HG03469 (cell line): ENCODE data around the gene SYTL3.

ENCODE experiments used
- ATAC-seq: cut with Tn5 transposase; IDR thresholded peaks from one replicate; pipeline ENCODE4 v1.9.1; 2021; ENCODE audit warnings: mild to moderate bottlenecking, moderate library complexity, moderate number of reproducible peaks; ENCODE audit not compliant: unreplicated experiment

Gene SYTL3

DNA sequence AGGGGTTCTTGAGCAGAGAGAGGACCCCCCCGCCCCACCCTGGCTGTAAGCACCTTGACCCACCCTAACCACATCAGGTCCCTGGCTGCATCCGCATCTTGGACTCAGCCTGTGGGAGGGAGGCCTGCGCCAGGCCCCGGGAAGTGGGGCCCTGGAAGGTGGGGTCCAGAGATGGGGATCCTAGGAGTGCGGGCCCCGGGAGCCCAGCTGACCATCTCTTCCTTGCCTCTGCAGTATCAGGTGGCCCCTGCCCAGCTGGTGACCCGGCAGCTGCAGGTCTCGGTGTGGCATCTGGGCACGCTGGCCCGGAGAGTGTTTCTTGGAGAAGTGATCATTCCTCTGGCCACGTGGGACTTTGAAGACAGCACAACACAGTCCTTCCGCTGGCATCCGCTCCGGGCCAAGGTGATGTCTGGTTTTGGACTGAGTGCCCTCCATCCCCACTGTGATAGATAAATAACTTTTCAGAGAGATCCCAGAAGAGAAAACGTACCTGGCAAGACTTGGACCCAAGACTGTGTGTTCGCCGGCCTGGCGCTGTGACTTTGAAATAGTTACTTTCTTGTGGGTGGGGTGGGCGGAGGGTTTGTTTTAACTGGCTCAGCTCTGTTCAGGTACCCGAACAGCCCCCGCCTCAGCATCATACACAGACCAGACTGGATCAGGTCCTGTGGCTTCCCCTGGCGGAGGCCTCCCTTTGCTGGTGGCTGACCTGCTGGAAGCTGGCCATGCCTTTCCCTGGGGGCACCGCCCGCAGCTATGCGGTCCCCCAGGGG, 107.3 kb downstream of the SYTL3 start:
- ATAC-seq: no peak

DNA sequence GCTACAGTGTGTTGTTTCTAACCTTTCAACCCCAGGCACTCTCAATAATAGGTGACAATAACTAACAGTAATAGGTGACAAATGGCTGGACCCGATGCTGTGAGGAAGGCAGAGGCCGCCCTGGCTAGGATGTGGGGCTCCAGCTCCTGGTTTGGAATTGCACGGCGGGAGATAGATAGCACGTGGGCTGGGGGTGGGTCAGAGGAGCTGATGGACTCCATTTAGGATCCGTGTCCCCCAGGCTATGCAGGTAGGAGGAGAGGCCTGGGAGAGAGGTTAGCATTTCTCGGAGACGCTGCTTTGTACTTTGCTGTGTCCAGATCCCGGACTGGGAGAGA, 107.9 kb downstream of the SYTL3 start:
- ATAC-seq: no peak

DNA sequence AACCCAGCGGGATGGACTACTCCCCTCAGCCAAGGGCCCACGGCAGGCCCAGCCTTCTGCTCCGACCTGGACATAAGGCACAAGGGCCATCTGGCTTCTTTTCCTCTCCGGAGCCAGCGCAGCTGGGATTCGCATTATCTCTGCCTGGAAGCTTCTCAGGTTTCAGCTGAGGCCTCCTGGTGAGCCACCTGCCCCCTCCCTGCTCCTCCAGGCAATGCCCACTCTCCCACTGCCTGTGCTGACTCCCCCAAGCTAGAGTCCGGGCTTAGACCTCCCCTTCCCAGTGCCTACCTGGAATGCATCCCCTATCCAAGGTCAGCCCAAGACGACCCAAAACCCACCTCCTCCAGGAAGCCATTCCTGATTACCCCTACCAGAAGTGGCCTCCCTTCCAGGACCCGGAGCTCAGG, 108.6 kb downstream of the SYTL3 start:
- ATAC-seq: no peak

DNA sequence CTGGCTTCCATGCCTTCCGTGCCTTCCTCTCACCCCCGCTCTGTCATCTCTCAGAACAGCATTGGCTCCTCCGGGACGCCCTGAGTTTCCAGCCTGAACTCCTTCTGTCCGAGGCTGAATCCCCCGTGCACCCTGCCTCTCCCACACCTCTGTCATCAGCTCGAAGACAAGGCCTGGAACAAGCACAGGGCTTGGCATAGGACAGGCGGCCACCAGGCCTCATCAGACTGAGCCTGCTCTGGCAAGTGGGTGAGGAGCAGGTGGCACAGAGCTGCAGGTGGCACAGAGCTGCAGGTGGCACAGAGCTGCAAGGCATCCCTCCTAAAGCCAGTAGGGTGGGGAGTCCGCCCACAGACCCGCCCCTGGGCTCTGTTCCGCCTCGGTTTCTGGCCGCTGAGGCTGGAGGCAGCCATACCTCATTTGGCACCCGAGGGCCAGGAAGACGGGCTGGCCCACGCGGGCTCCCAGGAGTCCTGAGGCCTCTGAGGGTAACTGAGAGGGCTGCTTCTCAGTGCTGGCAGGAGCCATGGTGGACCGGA, 109.2 kb downstream of the SYTL3 start:
- ATAC-seq: no peak

DNA sequence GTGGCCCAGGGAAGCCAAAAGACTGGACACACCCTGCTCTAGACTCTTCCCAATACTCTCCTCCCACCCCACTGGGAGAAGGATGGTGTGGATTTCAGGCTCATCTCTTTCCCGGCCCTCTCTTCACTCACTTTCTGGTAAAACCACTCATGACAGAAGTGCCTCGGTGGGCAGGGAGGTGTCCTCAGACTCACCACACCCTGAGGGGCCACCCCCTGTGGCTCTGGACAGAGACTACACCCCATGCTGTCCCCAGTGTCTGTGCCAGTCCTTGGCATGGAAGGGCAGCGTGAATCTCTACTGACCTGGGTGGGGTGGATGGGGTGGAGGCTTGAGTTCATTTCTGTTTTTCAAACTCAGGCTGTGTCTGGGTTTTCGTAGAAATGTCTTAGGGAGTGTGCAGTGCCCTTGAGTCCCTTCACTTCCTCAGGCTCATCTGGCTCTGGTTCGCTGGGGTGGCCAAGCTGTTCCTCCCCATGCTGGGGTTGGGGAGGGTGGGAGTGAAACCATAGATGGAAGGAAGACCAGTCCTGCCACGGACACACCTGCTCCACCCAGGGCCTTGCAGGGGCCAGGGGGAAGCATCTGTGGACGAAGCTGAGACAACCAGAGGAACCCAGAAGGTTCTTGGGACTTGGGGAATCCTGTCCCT, 110.2 kb downstream of the SYTL3 start:
- no peak for ATAC-seq

DNA sequence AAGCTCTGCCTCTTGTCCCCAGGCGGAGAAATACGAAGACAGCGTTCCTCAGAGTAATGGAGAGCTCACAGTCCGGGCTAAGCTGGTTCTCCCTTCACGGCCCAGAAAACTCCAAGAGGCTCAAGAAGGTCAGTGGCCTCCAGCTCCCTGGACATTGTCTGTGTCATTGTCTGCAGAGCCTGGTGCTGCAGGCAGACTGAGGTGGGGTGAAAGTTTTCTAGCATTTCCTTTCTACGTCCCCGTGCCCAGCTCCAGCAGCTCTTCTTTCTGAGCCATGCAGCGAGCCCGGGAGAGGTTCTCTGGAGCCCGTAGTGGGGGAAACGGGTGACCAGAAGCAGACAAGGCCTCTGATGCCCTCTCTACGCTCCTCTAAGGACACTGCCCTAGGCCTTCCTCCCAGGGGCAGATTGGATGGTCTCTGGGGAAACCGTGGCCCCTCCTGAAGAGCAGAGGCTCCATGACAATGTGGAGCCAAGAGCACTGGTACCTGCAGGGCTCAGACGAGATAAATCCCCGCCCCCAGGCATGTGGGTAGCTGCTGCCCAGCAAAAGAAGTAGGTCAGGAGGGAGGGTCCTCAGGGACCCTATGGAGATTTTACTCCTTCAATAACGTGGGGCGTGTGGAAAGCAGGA, 110.9 kb downstream of the SYTL3 start:
- ATAC-seq: no peak

DNA sequence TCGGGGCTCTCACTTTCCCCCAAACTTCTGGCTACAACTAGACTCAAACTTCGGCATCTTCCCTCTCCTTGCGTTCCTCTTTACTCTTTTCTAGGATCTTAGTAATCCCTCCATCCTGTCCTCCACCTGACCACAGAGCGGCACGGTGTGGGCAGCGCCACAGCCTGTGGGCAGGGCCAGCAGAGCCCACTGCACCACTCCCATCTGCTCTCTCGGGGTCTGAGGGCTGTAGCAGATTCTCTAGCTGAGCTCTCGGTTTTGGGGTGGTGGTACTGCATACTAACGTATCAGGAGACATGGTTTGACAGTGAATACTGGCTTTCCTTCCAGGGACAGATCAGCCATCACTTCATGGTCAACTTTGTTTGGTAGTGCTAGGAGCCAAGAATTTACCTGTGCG, 111.9 kb downstream of the SYTL3 start:
- no peak for ATAC-seq

DNA sequence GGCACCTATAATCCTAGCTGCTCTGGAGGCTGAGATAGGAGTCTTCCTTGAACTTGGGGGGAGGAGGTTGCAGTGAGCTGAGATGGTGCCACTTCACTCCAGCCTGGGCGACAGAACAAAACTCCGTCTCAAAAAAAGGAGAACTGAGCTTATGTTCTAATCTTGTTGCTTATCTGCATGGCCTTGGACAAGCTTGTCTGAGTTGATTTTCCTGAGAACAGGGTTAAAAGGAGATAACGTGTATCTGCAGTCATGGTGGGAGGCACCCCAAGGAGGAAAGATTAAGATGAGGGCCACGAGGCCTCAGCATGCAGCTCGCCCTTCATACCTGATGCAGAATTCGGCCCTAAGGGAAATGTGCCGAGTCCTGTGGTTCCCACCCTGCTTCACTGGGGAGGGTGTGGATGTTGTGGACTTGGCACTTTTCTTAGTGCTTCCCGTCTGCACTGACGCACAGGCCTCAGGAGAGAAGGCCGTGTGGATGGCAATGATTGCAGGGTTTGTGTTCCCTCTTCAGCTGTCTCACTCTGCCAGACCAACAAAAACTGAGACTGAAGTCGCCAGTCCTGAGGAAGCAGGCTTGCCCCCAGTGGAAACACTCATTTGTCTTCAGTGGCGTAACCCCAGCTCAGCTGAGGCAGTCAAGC, 113.1 kb downstream of the SYTL3 start:
- ATAC-seq: no peak

DNA sequence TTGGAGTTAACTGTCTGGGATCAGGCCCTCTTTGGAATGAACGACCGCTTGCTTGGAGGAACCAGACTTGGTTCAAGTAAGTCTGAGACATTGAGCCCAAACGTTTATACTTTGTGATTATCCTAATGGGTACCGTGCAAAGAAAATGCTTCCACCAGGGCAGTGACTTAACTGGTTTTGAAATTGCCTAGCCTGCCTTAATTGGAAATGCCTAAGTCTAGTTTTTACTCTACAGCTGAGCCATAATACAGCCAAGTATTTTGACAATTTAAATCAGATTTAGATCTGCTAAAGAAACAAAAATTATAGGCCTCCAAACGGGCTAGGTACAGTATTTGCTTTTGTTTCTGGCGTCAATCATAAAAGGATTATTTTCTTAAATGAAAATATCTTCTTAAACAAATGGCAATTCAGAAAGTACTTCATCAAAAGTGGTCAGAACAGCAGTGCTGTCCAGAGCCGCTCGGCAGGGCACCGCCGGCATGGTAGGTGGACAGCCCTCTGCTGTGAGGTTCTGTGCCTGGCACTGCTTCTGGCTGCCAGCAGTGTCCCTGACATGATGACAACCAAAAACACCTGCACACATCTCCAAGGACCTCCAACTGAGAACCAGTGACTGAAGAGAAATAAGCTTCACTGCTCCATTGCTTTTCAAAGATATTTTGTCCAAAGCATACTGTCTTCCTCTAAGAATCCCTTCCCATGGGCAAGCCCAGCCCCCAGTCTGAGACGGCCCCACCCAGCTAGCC, 113.8 kb downstream of the SYTL3 start:
- no peak for ATAC-seq

DNA sequence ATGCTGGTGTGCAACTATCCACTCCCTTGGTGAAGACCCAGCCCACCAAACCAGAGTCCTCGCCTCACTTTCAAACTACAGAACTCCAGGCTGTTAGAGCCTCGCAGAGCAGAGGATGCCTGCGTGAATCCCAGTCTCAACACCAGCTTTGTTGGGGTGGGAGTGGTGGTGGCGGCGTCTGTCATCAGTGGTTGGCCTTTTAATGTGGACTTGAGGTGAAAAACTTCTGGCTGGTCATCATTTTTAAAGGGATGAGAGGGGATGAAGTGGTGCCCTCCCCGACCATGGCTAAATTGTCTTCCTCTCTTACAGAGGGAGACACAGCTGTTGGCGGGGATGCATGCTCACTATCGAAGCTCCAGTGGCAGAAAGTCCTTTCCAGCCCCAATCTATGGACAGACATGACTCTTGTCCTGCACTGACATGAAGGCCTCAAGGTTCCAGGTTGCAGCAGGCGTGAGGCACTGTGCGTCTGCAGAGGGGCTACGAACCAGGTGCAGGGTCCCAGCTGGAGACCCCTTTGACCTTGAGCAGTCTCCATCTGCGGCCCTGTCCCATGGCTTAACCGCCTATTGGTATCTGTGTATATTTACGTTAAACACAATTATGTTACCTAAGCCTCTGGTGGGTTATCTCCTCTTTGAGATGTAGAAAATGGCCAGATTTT, 114.5 kb downstream of the SYTL3 start:
- ATAC-seq: no peak

DNA sequence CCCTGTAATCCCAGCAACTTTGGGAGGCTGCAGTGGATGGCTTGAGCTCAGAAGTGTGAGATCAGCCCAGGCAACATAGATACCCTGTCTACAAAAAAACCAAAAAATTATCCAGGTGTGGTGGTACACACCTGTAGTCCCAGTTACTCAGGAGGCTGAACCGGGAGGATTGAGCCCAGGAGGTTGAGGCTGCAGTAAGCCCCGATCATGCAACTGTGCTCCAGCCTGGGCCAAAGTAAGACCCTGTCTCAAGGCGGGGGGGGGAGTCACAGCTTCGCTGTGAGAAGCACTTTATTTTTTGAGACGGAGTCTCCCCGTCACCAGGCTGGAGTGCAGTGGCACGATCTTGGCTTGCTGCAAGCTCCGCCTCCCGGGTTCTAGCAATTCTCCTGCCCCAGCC, 115.1 kb downstream of the SYTL3 start:
- ATAC-seq: no peak

DNA sequence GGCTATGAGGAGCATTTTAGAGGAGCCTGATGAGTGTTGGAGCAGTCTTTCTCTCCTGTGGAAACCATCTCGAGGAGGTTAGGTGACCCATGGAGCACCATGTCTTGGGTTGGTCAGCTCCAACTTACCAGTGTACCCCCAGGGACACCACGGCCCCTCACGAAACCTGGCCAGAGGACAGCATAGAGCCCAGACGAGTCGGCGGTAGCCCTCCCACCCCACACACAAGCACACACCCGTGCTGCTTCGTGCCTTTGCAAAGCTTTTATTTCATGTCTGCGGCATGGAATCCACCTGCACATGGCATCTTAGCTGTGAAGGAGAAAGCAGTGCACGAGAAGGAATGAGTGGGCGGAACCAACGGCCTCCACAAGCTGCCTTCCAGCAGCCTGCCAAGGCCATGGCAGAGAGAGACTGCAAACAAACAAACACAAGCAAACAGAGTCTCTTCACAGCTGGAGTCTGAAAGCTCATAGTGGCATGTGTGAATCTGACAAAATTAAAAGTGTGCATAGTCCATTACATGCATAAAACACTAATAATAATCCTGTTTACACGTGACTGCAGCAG, 115.7 kb downstream of the SYTL3 start:
- ATAC-seq: no peak

DNA sequence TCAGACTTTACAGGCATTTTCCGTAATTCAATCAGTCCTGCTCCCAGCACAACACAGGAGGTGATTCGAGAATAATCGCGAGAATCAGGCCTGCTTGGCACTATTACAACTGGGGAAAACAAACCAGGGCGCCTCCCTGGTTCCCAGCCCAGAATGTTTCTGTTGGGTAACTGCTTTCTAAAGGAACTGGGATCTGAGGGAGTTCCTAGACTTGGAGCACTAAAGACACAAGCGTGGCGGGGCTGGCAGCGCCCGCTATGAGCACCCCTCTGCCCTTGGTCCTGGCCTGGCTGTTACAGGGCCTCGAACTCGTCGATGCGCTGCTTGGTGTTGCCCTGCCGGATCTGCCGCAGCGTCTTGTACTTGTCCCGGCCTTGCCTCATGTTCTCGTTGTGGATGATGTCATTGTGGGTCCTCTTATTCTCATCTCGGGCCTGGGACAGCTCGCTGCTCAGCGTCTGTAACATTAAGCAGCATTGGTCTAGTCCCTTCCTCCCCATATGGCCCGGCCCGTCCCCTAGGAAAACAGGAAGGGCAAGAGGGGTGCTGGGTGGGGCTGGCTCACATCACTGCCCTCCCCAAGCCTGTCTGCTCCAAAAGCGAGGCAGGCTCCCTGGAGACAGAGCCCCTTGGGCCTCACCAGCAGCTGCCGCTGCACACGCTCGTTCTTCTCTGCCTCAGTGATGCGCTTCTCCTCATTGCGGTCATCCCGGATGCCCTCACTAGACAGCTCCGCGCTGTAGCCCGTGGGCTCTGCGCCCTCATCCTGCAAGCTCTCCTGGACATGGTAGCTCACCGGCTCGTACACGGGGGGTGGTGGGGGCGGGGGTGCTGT, 117.0 kb downstream of the SYTL3 start:
- no peak for ATAC-seq

DNA sequence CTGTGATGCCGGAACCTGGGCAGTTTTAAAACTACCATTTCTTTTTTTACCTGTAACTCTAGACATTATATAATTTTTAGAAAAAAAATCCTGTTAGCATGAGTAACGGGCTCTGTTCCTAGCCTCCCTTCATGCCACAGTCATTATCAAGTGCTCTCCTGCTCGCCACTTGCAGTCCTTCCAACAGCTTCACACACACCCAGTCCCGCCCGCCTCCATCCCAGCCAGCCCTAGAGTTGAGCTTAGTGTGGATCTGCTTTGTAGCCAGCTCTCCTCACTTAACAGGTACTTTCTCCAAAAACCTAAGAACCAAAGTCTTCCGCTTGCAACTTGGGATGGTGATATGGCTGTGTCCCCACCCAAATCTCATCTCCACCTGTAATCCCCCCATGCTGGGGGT, 117.9 kb downstream of the SYTL3 start:
- ATAC-seq: no peak

DNA sequence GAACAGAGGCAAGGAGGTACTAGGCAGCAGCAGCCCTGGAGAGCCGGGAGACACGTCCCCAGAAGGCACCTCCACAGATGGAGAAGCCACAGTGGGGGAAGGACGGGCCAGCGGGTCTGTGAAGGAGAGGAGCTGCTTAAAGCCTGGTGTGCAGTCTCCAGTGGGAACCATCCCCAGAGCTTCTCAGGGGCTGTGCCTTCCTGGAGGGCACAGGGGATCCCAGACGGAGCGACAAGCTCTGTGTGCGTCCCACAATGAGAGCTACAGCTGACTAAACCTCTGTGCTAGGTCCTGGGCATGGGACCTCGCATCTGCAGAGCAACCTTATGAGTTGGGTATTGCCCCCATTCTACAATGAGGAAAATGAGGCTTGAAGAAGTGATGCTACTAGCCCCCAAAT, 118.6 kb downstream of the SYTL3 start:
- ATAC-seq: no peak

DNA sequence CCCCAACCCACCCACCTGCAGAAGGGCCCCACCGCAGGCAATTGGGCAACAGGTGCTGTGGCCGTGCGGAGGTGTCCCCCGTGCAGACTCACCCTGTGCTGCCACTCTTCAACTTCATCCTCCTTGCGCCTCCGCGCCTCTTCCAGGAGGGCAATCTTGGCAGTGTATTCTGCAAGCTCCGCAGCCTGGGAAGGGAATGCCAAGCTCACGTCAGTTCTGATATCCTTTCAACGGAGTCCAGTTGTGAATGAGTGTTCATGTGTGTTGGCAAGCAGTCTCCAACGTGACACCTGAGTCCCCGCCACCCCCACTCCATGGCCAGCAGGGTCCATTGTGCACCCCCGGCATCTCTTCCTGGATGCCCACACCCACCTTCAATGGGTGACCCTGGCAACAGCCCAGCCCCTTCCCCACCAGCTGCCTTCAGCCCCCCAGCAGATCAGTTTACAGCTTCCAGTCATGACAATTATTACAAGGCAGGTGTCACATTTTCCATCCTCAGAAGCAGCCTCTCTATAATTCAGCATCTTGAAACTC, 119.4 kb downstream of the SYTL3 start:
- no peak for ATAC-seq

DNA sequence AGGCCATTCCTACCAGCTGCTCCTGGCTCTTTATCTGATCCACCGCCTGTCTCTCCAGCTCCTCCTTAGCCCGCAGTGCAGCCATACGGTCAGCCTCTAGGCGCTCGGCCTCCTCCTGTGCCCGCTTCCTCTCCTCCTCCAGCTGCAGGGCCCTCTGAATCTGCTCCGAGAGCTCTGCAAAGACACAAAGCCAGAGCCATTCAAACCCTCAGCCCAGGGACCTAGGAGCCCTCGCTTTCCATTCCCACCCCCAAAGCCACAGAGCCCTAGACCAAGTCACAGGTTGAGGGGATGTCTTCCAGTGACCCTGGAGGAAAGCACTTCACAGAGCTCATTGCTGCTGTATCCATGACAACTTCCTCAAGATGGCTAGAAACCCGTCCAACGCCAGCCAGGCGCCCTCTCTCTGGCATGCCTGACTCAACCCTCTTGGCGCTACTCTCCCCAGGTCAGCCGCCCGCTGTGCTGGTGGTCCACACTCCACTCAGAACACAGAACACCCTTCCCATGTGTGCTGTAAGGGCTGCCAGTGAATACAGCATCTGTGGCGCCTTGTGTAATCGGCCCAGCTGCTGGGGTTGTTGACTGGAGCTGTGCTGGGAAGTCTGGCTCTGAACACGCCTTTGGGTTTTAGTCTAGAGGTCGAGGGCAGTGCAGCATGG, 120.0 kb downstream of the SYTL3 start:
- no peak for ATAC-seq
